Testis (tissue), 3 donors: ENCODE data around the gene PSAP. TPM values are rescaled to one million over a fixed set of nuclear protein-coding genes. Genes with fewer than 3 reads are reported as not detected.

Source experiments
- DNase-seq: peaks from one replicate; pipeline ENCODE4 v3.0.0-alpha.2; 2019
- H3K27ac ChIP-seq, 2 donors: fragments of 200-600 bp; sonication (generic); one replicate each; pipeline ENCODE4 v1.5.1; 2019
- H3K27me3 ChIP-seq: fragments of 200-600 bp; sonication (generic); one replicate; pipeline ENCODE4 v1.5.1; 2019
- H3K36me3 ChIP-seq: fragments of 200-600 bp; sonication (generic); one replicate; pipeline ENCODE4 v1.5.1; 2017; ENCODE audit warnings: low read depth; ENCODE audit errors: missing control alignments
- H3K4me1 ChIP-seq: fragments of 200-600 bp; sonication (generic); one replicate; pipeline ENCODE4 v1.5.1; 2019
- H3K4me3 ChIP-seq, 2 donors: fragments of 200-600 bp; sonication (generic); one replicate each; pipeline ENCODE4 v1.5.1; 2017 to 2019
- H3K9me3 ChIP-seq: fragments of 200-600 bp; sonication (generic); one replicate; pipeline ENCODE4 v1.5.1; 2017
- POLR2A ChIP-seq: fragments of 450-650 bp; IDR thresholded peaks from one replicate; pipeline ENCODE4 v1.6.1; 2017; ENCODE audit warnings: antibody characterized with exemption, mild to moderate bottlenecking, moderate library complexity
- WGBS, 2 donors: methylation state at CpG; one replicate each; pipeline ENCODE4 v1.1.5; 2018; 5-methylcytosine and 5-hydroxymethylcytosine counted together
- intact Hi-C: fragments of 100-400 bp; cut with DNase I; formaldehyde crosslinking; loops from one replicate; pipeline ENCODE4 v1.15.1; 2023; ENCODE audit warnings: low total_unique reads
- microRNA-seq, 2 donors: library from miRNA; unstranded; fragments of <30 nt; microRNA quantifications; one replicate each; pipeline ENCODE4, GENCODE V29; 2016; ENCODE audit warnings: borderline number of aligned reads in 2 of 2, borderline replicate concordance in 1 of 2
- polyA plus RNA-seq: library from polyadenylated mRNA; stranded (reverse); fragments of 350-450 nt; fragmentation: Illumina TruSeq; extraction: RNeasy Lipid Tissue Mini Kit (QIAGEN cat#74804); gene quantifications from one replicate; pipeline ENCODE4 v1.2.3, GENCODE V29; 2014; ENCODE audit warnings: low read depth, low replicate concordance; ENCODE audit not compliant: insufficient read depth
- small RNA-seq, 2 donors: library from RNA; depleted of rRNA; stranded (forward); fragments of <200 nt; gene quantifications; one replicate each; pipeline ENCODE3, GENCODE V24; 2016
- total RNA-seq, 2 donors: library from RNA; depleted of rRNA; stranded (reverse); fragments of >200 nt; gene quantifications; one replicate each; pipeline ENCODE4 v1.2.3, GENCODE V29; 2016
- TF ChIP-seq, protein P1 (sequence below), 3 experiments: fragments of 450-650 bp in 2 of 3; fragments of 200-600 bp in 1 of 3; sonication (generic) in 1 of 3; IDR thresholded peaks; one replicate each; pipeline ENCODE4 v1.5.1; 2016 to 2019; ENCODE audit warnings: antibody characterized with exemption in 3 of 3, mild to moderate bottlenecking in 2 of 3, moderate library complexity in 1 of 3

PSAP gene
- total and polyA plus RNA-seq, 3 donors from 2014 or later, result 1,011 to 1,399 (median 1,346) TPM

DNA sequence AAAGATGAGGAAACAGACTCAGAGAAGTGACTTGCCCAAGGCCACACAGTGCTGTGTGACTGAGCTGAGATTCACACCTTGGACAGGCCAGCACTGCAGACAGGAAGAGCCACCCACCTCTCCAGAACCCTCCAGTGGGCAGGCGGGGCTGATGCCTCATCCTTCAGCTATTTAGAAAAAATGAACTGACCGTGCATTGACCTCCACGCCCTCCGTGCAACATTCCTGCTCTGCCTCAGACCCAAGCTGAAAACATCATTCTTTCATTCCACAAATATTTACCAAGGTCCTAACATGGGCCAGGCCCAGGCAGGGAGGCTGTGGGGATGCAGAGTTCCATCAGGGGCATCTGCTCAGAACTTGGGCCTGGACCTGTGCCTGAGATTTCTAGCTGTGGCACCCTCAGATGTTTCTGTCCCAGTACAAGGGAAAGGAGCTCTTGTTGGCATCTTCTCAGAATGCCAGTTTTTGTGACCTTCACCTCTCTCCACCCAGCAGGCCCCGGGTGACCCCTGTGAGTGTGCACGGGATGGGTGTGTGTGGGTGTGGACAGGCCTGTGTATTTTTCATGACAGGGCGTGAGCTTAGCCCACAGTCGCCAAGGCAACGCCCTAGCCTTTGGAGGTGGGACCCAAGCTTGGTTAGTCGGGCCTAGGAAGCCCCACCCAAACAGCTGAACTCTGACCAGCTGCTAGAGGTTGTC lies 84.2 kb downstream of the PSAP start:
- TF ChIP-seq, protein P1, sequence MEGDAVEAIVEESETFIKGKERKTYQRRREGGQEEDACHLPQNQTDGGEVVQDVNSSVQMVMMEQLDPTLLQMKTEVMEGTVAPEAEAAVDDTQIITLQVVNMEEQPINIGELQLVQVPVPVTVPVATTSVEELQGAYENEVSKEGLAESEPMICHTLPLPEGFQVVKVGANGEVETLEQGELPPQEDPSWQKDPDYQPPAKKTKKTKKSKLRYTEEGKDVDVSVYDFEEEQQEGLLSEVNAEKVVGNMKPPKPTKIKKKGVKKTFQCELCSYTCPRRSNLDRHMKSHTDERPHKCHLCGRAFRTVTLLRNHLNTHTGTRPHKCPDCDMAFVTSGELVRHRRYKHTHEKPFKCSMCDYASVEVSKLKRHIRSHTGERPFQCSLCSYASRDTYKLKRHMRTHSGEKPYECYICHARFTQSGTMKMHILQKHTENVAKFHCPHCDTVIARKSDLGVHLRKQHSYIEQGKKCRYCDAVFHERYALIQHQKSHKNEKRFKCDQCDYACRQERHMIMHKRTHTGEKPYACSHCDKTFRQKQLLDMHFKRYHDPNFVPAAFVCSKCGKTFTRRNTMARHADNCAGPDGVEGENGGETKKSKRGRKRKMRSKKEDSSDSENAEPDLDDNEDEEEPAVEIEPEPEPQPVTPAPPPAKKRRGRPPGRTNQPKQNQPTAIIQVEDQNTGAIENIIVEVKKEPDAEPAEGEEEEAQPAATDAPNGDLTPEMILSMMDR (IDR thresholded peaks at IDR 0.05), result no peak
- no peak for TF ChIP-seq POLR2A
- Histone ChIP-seq H3K36me3 (no peaks in the 10 kb centered on the region), H3K4me3 (no peak overlapping the region), H3K9me3 (no peaks in the 10 kb centered on the region), H3K27ac (peak overlapping the region; percentile 16 to 82), H3K27me3 (no peaks in the 10 kb centered on the region), H3K4me1 (peaks cover 45% of the 10 kb centered on the region)
- 58 to 74% methylated on average over 4 to 10 of the region's 10 CpGs for WGBS, 2 donors
- DNase-seq, result peak; percentile 41
- intact Hi-C loops, result no loop called here

Small RNA genes within 50 kb of the gene (microRNA-seq; reads per million reads assigned to microRNA genes)
- 1.4 to 4.2 reads per million in 2 donors for gene MIR7152

Small RNA genes within 50 kb of the gene (small RNA-seq; reads per million reads assigned to genes)
- gene MIR7152 (0 reads per million in 2 donors), gene RNU7-38P (0 reads per million in 2 donors)

Other genes with a start within 250 kb of the PSAP start
- gene C10orf105, start 131.5 kb downstream of the PSAP start, total RNA-seq, result under 1 TPM; 0.47 to 0.87 TPM
- 1.7 TPM for gene C10orf105, start 131.5 kb downstream of the PSAP start, polyA plus RNA-seq
- gene VSIR, start 77.7 kb downstream of the PSAP start, total RNA-seq, result 10 to 100 TPM; 26.1 to 54.6 TPM
- gene VSIR, start 77.7 kb downstream of the PSAP start, polyA plus RNA-seq, result 54.4 TPM
- 100 to 1,000 TPM; 107 to 218 TPM for gene CHST3, start 113.1 kb upstream of the PSAP start, total RNA-seq
- 55.3 TPM for gene CHST3, start 113.1 kb upstream of the PSAP start, polyA plus RNA-seq
- gene SPOCK2, start 237.3 kb upstream of the PSAP start, total RNA-seq, result 100 to 1,000 TPM; 113 to 212 TPM
- 73.6 TPM for gene SPOCK2, start 237.3 kb upstream of the PSAP start, polyA plus RNA-seq